Heart left ventricle (tissue), 16 donors: ENCODE results near the gene HMCN2. TPM values are rescaled to one million over a fixed set of nuclear protein-coding genes. Genes with fewer than 3 reads are reported as not detected.

Experiments
- ATAC-seq, 4 donors: fragments of 200-7000 bp; cut with Tn5 transposase; one replicate each; pipeline ENCODE4 v1.9.1; 2020 to 2022; ENCODE audit warnings: moderate library complexity in 4 of 4, mild to moderate bottlenecking in 3 of 4, moderate number of reproducible peaks in 1 of 4
- DNase-seq, 5 donors: peaks; one replicate each; pipeline ENCODE4 v3.0.0-alpha.2; 2020
- H3K27ac ChIP-seq, 12 donors: fragments of 200-600 bp; sonication (generic) in 4 of 12; one replicate each; pipeline versions ENCODE4 v1.5.0 to v1.8.0; 2016 to 2022; ENCODE audit warnings: mild to moderate bottlenecking in 2 of 12
- H3K27me3 ChIP-seq, 9 donors: fragments of 200-600 bp; sonication (generic) in 2 of 9; one replicate each; pipeline versions ENCODE4 v1.5.1 to v1.8.0; 2016 to 2022; ENCODE audit warnings: mild to moderate bottlenecking in 3 of 9
- H3K36me3 ChIP-seq, 9 donors: fragments of 200-600 bp; sonication (generic) in 2 of 9; one replicate each; pipeline versions ENCODE4 v1.5.0 to v1.8.0; 2018 to 2022; ENCODE audit warnings: mild to moderate bottlenecking in 2 of 9
- H3K4me1 ChIP-seq, 12 donors: fragments of 200-600 bp; sonication (generic) in 4 of 12; one replicate each; pipeline versions ENCODE4 v1.5.0 to v1.8.0; 2016 to 2022; ENCODE audit warnings: mild to moderate bottlenecking in 3 of 12
- H3K4me3 ChIP-seq, 12 donors: fragments of 200-600 bp; sonication (generic) in 4 of 12; one replicate each; pipeline versions ENCODE4 v1.5.0 to v1.8.0; 2017 to 2022; ENCODE audit warnings: mild to moderate bottlenecking in 9 of 12, moderate library complexity in 4 of 12
- H3K9me3 ChIP-seq, 12 donors: fragments of 200-600 bp; sonication (generic) in 4 of 12; one replicate each; pipeline versions ENCODE4 v1.5.0 to v1.8.0; 2016 to 2022; ENCODE audit warnings: mild to moderate bottlenecking in 1 of 12
- CTCF ChIP-seq, 12 donors: fragments of 200-600 bp; sonication (generic) in 4 of 12; IDR thresholded peaks; one replicate each; pipeline versions ENCODE4 v1.5.0 to v1.8.0; 2018 to 2022; ENCODE audit warnings: antibody characterized with exemption in 12 of 12, mild to moderate bottlenecking in 5 of 12
- POLR2A ChIP-seq, 2 donors: fragments of 450-650 bp; IDR thresholded peaks; one replicate each; pipeline ENCODE4 v1.6.1; 2017; ENCODE audit warnings: antibody characterized with exemption in 2 of 2, mild to moderate bottlenecking in 2 of 2, moderate library complexity in 2 of 2
- WGBS, 4 donors: extraction: QIAGEN DNeasy Blood & Tissue Kit in 2 of 4; methylation state at CpG; one replicate each; pipeline versions ENCODE4 v1.1.5 to v1.1.7; 2013 to 2018; 5-methylcytosine and 5-hydroxymethylcytosine counted together
- intact Hi-C, 10 donors: fragments of 100-400 bp; cut with DNase I; formaldehyde crosslinking; loops; one replicate each; pipeline versions ENCODE4 v1.11.1 to v1.14.2; 2022
- polyA plus RNA-seq, 2 donors: library from polyadenylated mRNA; stranded (reverse); fragments of 200-250 nt; gene quantifications; one replicate each; pipeline ENCODE4 v1.2.3, GENCODE V29; 2013
- total RNA-seq, 9 donors: library from RNA; depleted of rRNA in 2 of 9; stranded (reverse); fragments of >200 nt in 2 of 9; fragmentation: NEBNext Ultra II Directional in 3 of 9; extraction: Animal tissue kit (Norgen Biotek cat#: 25700) in 3 of 9; gene quantifications; one replicate each; pipeline versions ENCODE4 v1.1.0 to v1.2.4, GENCODE V29; 2016 to 2023
- donor health status: ischemic (EF 13 %, LVEDD 7.1; RV severe dilation, severe dysfunction).
- donor health status: healthy with polysubstance abuse.
- donor health status: DM: no; HTN: yes; CAD: no.
- donor health status: DM: no; HTN: no; CAD: no.
- donor health status: ischemic (EF 25% LVEDD 6.9; RV normal size, moderate dysfunction).
- donor health status: ischemic (EF 25% LVEDD 5.7; RV mildly dilated, moderate dysfunction).
- donor health status: healthy.
- donor health status: DM: yes; HTN: yes; CAD: no.
- donor health status: ischemic (EF 35%, LVEDD 5.7; RV mildly dilated, moderate dysfunction).
- donor health status: nonischemic (EF 11% LVEDD 7.7; RV severe dilation, severe dysfunction).
- donor health status: DM: yes; HTN: yes; CAD: no.
- donor health status: PGD.
- donor health status: ischemic (EF 29% LVEDD 5.4; RV normal size, mild dysfunction).
- donor health status: nonischemic (EF 23%, LVEDD 6.1; RV moderate dilation, normal function).

HMCN2 gene
- total and polyA plus RNA-seq, 11 donors: 2.3 to 10.4 (median 4.3) TPM

- TF ChIP-seq CTCF (IDR thresholded peaks at IDR 0.05) (no peak), POLR2A (IDR thresholded peaks at IDR 0.05) (no peak)
- no peak for ATAC-seq
- no peak for DNase-seq
- H3K27ac ChIP-seq: peak overlapping the region in 1 of 12 donors; percentile 87
- intact Hi-C loops: loop anchor here in 3 of 10 donors (5.0 to 10.0 kb wide), 2 partner anchors 70 to 88 kb away; partner anchors contain the start of gene HMCN2 (in 2 of the 3)
- 88 to 92% (median 89%) methylated on average over 4 of the region's 4 CpGs for WGBS, 4 donors
- H3K4me3 ChIP-seq: no peak overlapping the region
- no peaks in the 10 kb centered on the region for H3K9me3 ChIP-seq
- H3K27me3 ChIP-seq: no peaks in the 10 kb centered on the region
- H3K36me3 ChIP-seq: no peaks in the 10 kb centered on the region
- H3K4me1 ChIP-seq: peaks cover 0 to 17% (median 8%) of the 10 kb centered on the region in 12 donors
Observed at GRCh38 chr9:130334915-130335314, 69.4 kb downstream of the HMCN2 start.

GRCh38 chr9:130336027-130336610, 70.6 kb downstream of the HMCN2 start:
- H3K36me3 ChIP-seq: no peaks in the 10 kb centered on the region
- H3K4me3 ChIP-seq: no peak overlapping the region
- 64 to 81% (median 71%) methylated on average over 6 of the region's 6 CpGs for WGBS, 4 donors
- H3K4me1 ChIP-seq: peaks cover 0 to 12% (median 5%) of the 10 kb centered on the region in 12 donors
- no peaks in the 10 kb centered on the region for H3K27me3 ChIP-seq
- intact Hi-C loops: loop anchor here in 2 of 10 donors (10.0 kb wide), 1 partner anchor 71 kb away; the partner anchor contains the start of gene HMCN2 (in 2 of the 2)
- DNase-seq: no peak
- ATAC-seq: no peak
- H3K27ac ChIP-seq: peak overlapping the region in 2 of 12 donors; percentile 13 to 18
- TF ChIP-seq CTCF (IDR thresholded peaks at IDR 0.05) (no peak), POLR2A (IDR thresholded peaks at IDR 0.05) (no peak)
- no peaks in the 10 kb centered on the region for H3K9me3 ChIP-seq

GRCh38 chr9:130336885-130337284, 71.3 kb downstream of the HMCN2 start:
- Histone ChIP-seq H3K4me1 (peaks cover 0 to 4% (median under 1%) of the 10 kb centered on the region in 12 donors), H3K9me3 (no peaks in the 10 kb centered on the region), H3K27ac (peak overlapping the region in 1 of 12 donors; percentile 43), H3K36me3 (no peaks in the 10 kb centered on the region), H3K4me3 (no peak overlapping the region), H3K27me3 (no peaks in the 10 kb centered on the region)
- WGBS, 4 donors: 68 to 80% (median 74%) methylated on average over 5 to 9 of the region's 9 CpGs
- DNase-seq (no peak), ATAC-seq (peak in 1 of 4 donors; percentile 23)
- intact Hi-C loops: loop anchor here in 2 of 10 donors (10.0 kb wide), 1 partner anchor 72 kb away; the partner anchor contains the start of gene HMCN2 (in 2 of the 2)
- TF ChIP-seq POLR2A (IDR thresholded peaks at IDR 0.05) (no peak), CTCF (IDR thresholded peaks at IDR 0.05) (no peak)

GRCh38 chr9:130337318-130337717, 71.8 kb downstream of the HMCN2 start:
- DNase-seq (no peak), ATAC-seq (no peak)
- Histone ChIP-seq H3K9me3 (no peaks in the 10 kb centered on the region), H3K36me3 (no peaks in the 10 kb centered on the region), H3K4me1 (no peaks in the 10 kb centered on the region), H3K4me3 (no peak overlapping the region), H3K27me3 (no peaks in the 10 kb centered on the region), H3K27ac (peak overlapping the region in 1 of 12 donors; percentile 43)
- intact Hi-C loops: loop anchor here in 2 of 10 donors (10.0 kb wide), 1 partner anchor 73 kb away; the partner anchor contains the start of gene HMCN2 (in 2 of the 2)
- TF ChIP-seq CTCF (IDR thresholded peaks at IDR 0.05) (no peak), POLR2A (IDR thresholded peaks at IDR 0.05) (no peak)
- WGBS, 4 donors: 88 to 92% (median 90%) methylated on average over 6 to 9 of the region's 9 CpGs
